K562 (cell line): ENCODE data around the gene DHODH. TPM values are rescaled to one million over a fixed set of nuclear protein-coding genes. Genes with fewer than 3 reads are reported as not detected.

ENCODE experiments used
- BRF1 ChIP-seq: IDR thresholded peaks from 3 replicates; pipeline ENCODE4 v1.6.1; 2011; ENCODE audit warnings: borderline replicate concordance, mild to moderate bottlenecking; ENCODE audit not compliant: insufficient read length; ENCODE audit errors: extremely low read depth
- EGR1 ChIP-seq: fragments of 450-650 bp; conservative IDR thresholded peaks from 2 replicates; pipeline ENCODE4 v1.6.1; 2017; ENCODE audit warnings: mild to moderate bottlenecking
- EP300 ChIP-seq: IDR thresholded peaks from 2 replicates; pipeline ENCODE4 v1.6.1; 2012; ENCODE audit warnings: low read length, improper control_type of control experiment
- ETV1 ChIP-seq: fragments of 450-650 bp; conservative IDR thresholded peaks from 2 replicates; pipeline ENCODE4 v1.6.1; 2016; ENCODE audit warnings: missing genetic modification characterization, control low read depth, low read depth, missing compliant biosample characterization
- ETV5 ChIP-seq: sonication (generic); formaldehyde crosslinking; IDR thresholded peaks from 2 replicates; pipeline ENCODE4 v1.4.0; 2020; ENCODE audit warnings: low read depth, mild to moderate bottlenecking, missing genetic modification reagents
- HEY1 ChIP-seq: fragments of 250-450 bp; sonication (Bioruptor Pico); IDR thresholded peaks from 2 replicates; pipeline ENCODE4 v1.5.0; 2020; ENCODE audit warnings: mild to moderate bottlenecking, moderate library complexity, borderline replicate concordance
- HLTF ChIP-seq: fragments of 450-650 bp; IDR thresholded peaks from 2 replicates; pipeline ENCODE4 v1.6.1; 2016
- HNRNPK ChIP-seq: fragments of 200-400 bp; formaldehyde crosslinking; IDR thresholded peaks from one replicate; pipeline ENCODE4 v1.6.1; 2018; ENCODE audit warnings: mild to moderate bottlenecking, low read depth, low read length; ENCODE audit not compliant: poor library complexity, severe bottlenecking
- NFE2 ChIP-seq: IDR thresholded peaks from 2 replicates; pipeline ENCODE4 v1.6.1; 2014; ENCODE audit warnings: antibody characterized with exemption, low read depth
- PHB2 ChIP-seq: fragments of 450-650 bp; IDR thresholded peaks from 2 replicates; pipeline ENCODE4 v1.6.1; 2017; ENCODE audit warnings: low read depth
- TAF7 ChIP-seq: fragments of 450-650 bp; IDR thresholded peaks from 2 replicates; pipeline ENCODE4 v1.6.1; 2016; ENCODE audit warnings: missing genetic modification characterization, missing compliant biosample characterization
- ZC3H4 ChIP-seq: sonication (generic); formaldehyde crosslinking; IDR thresholded peaks from 2 replicates; pipeline ENCODE4 v1.9.0; 2021; ENCODE audit warnings: missing genetic modification reagents, borderline replicate concordance
- ZNF121 ChIP-seq: sonication (generic); formaldehyde crosslinking; conservative IDR thresholded peaks from 2 replicates; pipeline ENCODE4 v1.8.0; 2022; ENCODE audit warnings: missing genetic modification reagents
- polyA plus RNA-seq, 8 experiments: library from polyadenylated mRNA; depleted of rRNA in 4 of 8; stranded (reverse) in 5 of 8; unstranded in 3 of 8; fragments of >200 nt; fragmentation: Nextera tagmentation in 2 of 8; fragmentation: Illumina TruSeq in 1 of 8; extraction: Ambion mirVana in 2 of 8; extraction: Trizol in 1 of 8; gene quantifications; 2 replicates each; pipeline versions ENCODE4 v1.2.1 to v1.2.3, GENCODE V29; 2011 to 2014; ENCODE audit warnings: inconsistent platforms in 1 of 8, missing spikeins in 1 of 8
- total RNA-seq, 7 experiments: library from RNA; depleted of rRNA in 6 of 7; stranded (reverse); fragments of >200 nt in 6 of 7; fragmentation: Illumina TruSeq in 2 of 7; extraction: Trizol in 2 of 7; gene quantifications; 2 replicates each; pipeline versions ENCODE4 v1.2.1 to v1.2.3, GENCODE V29; 2011 to 2021; ENCODE audit warnings: low replicate concordance in 1 of 7
- TF ChIP-seq, protein P1 (sequence below): fragments of 450-650 bp; IDR thresholded peaks from 2 replicates; pipeline ENCODE4 v1.6.1; 2016; ENCODE audit warnings: low read depth
- TF ChIP-seq, protein P2 (sequence below): conservative IDR thresholded peaks from 2 replicates; pipeline ENCODE4 v1.6.1; 2011; ENCODE audit warnings: low read depth, mild to moderate bottlenecking, low read length; ENCODE audit not compliant: control insufficient read depth
- TF ChIP-seq, protein P3 (sequence below): fragments of 250-450 bp; sonication (Bioruptor Pico); IDR thresholded peaks from 2 replicates; pipeline ENCODE4 v1.6.1; 2021; ENCODE audit warnings: mild to moderate bottlenecking
- TF ChIP-seq, protein P4 (sequence below): sonication (generic); formaldehyde crosslinking; IDR thresholded peaks from 2 replicates; pipeline ENCODE4 v1.5.0; 2020; ENCODE audit warnings: missing genetic modification reagents

The DHODH gene
- total and polyA plus RNA-seq, 9 of the 15 experiments (the other 6 are each of a cell fraction or from before 2014, with no cell fraction given) = 4.3 to 19.9 (median 12.7) TPM

DNA sequence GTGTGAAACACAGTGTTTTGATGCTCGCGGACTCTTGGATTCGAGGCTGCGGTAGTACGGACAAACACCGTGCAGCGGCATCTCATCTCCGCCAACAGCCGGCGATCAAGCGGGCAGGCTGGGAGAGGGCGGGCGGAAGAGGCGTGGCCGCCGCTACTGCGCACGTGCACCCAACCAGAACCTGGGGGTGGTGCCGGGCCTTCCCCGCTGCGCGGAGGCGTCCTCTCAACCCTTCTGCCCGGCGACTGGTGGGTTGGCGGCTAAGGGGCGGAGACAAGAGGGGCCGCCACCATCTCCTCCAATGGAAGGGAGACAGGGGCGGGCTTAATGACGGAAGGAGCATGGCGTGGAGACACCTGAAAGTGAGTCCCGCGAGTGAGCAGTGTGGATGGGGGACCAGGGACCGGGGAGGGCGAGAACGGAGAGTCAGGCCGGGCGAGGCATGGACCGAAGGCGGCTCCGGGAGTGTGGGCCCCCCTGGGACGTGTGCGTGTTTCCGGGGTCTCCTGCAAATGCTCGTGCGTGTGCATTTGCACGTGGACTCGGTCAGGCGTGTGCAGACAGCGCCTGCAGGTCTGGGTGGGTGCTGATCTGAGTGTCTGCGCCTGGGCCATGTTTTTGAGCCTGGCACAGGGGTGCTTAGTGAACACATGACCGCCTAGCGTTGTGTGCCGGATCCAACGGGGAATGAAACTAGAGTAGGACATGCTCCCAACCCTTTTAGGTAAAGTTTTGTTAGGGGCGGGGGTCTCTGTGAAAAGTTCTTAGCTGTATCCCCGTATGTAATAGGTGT lies at the start of gene DHODH (continued):
- TF ChIP-seq BRF1 (no peak), ETV1 (tag) (peak; percentile 66), EP300 (no peak), ZC3H4 (CRISPR knock-in tag) (no peak), EGR1 (peak; percentile 97), NFE2 (no peak), PHB2 (no peak), HLTF (no peak), HEY1 (CRISPR knock-in tag) (no peak), ETV5 (CRISPR knock-in tag) (peak; percentile 73; the same call in 1 of the 2 replicates), ZNF121 (CRISPR knock-in tag) (0 out of 2 replicates have a peak, but pooled peaks have one; percentile 19), TAF7 (tag) (peak; percentile 36; the same call in 1 of the 2 replicates), HNRNPK (no peak)
- TF ChIP-seq, protein P1, sequence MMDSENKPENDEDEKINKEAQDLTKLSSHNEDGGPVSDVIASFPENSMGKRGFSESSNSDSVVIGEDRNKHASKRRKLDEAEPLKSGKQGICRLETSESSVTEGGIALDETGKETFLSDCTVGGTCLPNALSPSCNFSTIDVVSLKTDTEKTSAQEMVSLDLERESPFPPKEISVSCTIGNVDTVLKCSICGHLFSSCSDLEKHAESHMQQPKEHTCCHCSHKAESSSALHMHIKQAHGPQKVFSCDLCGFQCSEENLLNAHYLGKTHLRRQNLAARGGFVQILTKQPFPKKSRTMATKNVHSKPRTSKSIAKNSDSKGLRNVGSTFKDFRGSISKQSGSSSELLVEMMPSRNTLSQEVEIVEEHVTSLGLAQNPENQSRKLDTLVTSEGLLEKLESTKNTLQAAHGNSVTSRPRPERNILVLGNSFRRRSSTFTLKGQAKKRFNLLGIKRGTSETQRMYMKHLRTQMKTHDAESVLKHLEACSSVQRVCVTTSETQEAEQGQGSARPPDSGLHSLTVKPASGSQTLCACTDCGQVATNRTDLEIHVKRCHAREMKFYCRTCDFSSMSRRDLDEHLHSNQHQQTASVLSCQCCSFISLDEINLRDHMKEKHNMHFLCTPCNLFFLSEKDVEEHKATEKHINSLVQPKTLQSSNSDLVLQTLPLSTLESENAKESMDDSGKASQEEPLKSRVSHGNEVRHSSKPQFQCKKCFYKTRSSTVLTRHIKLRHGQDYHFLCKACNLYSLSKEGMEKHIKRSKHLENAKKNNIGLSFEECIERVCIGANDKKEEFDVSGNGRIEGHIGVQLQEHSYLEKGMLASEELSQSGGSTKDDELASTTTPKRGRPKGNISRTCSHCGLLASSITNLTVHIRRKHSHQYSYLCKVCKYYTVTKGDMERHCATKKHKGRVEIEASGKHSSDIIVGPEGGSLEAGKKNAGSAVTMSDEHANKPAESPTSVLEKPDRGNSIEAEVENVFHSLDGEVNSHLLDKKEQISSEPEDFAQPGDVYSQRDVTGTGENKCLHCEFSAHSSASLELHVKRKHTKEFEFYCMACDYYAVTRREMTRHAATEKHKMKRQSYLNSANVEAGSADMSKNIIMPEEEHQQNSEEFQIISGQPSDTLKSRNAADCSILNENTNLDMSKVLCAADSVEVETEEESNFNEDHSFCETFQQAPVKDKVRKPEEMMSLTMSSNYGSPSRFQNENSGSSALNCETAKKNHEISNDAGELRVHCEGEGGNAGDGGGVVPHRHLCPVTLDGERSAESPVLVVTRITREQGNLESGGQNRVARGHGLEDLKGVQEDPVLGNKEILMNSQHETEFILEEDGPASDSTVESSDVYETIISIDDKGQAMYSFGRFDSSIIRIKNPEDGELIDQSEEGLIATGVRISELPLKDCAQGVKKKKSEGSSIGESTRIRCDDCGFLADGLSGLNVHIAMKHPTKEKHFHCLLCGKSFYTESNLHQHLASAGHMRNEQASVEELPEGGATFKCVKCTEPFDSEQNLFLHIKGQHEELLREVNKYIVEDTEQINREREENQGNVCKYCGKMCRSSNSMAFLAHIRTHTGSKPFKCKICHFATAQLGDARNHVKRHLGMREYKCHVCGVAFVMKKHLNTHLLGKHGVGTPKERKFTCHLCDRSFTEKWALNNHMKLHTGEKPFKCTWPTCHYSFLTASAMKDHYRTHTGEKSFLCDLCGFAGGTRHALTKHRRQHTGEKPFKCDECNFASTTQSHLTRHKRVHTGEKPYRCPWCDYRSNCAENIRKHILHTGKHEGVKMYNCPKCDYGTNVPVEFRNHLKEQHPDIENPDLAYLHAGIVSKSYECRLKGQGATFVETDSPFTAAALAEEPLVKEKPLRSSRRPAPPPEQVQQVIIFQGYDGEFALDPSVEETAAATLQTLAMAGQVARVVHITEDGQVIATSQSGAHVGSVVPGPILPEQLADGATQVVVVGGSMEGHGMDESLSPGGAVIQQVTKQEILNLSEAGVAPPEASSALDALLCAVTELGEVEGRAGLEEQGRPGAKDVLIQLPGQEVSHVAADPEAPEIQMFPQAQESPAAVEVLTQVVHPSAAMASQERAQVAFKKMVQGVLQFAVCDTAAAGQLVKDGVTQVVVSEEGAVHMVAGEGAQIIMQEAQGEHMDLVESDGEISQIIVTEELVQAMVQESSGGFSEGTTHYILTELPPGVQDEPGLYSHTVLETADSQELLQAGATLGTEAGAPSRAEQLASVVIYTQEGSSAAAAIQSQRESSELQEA = no peak
- TF ChIP-seq, protein P2, sequence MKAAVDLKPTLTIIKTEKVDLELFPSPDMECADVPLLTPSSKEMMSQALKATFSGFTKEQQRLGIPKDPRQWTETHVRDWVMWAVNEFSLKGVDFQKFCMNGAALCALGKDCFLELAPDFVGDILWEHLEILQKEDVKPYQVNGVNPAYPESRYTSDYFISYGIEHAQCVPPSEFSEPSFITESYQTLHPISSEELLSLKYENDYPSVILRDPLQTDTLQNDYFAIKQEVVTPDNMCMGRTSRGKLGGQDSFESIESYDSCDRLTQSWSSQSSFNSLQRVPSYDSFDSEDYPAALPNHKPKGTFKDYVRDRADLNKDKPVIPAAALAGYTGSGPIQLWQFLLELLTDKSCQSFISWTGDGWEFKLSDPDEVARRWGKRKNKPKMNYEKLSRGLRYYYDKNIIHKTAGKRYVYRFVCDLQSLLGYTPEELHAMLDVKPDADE = no peak
- TF ChIP-seq, protein P3, sequence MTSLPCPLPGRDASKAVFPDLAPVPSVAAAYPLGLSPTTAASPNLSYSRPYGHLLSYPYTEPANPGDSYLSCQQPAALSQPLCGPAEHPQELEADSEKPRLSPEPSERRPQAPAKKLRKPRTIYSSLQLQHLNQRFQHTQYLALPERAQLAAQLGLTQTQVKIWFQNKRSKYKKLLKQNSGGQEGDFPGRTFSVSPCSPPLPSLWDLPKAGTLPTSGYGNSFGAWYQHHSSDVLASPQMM (CRISPR knock-in tag) = no peak
- TF ChIP-seq, protein P4, sequence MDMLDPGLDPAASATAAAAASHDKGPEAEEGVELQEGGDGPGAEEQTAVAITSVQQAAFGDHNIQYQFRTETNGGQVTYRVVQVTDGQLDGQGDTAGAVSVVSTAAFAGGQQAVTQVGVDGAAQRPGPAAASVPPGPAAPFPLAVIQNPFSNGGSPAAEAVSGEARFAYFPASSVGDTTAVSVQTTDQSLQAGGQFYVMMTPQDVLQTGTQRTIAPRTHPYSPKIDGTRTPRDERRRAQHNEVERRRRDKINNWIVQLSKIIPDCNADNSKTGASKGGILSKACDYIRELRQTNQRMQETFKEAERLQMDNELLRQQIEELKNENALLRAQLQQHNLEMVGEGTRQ (CRISPR knock-in tag) = peak; percentile 60
